Activated CD4-positive, alpha-beta memory T cell treated with anti-CD3 and anti-CD28 coated beads for 36 hours (primary cell): ENCODE data around the gene OR6A2. TPM values are rescaled to one million over a fixed set of nuclear protein-coding genes. Genes with fewer than 3 reads are reported as not detected.
"Not testable (repeated sequence)": the region's sequence is repeated elsewhere in the genome, so short reads cannot be mapped to it uniquely, and the experiment has no call there.

Experiments used
- CTCF ChIA-PET: fragments of 350-600 bp; sonication (Branson Sonifier 250); formaldehyde crosslinking; loops from one replicate; lab custom pipeline; 2021; ENCODE audit warnings: antibody characterized with exemption, inconsistent platforms; lab: Charles Lee
- POLR2A ChIA-PET: fragments of 350-600 bp; sonication (Branson Sonifier 250); formaldehyde crosslinking; loops from one replicate; lab custom pipeline; 2021; ENCODE audit warnings: antibody characterized with exemption; lab: Charles Lee
- DNase-seq: peaks from one replicate; pipeline ENCODE4 v3.0.0-alpha.2; 2020
- H3K27ac Mint-ChIP-seq: one replicate; pipeline ENCODE4 v1.8.0; 2021; ENCODE audit warnings: mixed read lengths
- H3K27me3 Mint-ChIP-seq: one replicate; pipeline ENCODE4 v1.8.0; 2021; ENCODE audit warnings: mixed read lengths
- H3K36me3 Mint-ChIP-seq: one replicate; pipeline ENCODE4 v1.8.0; 2021; ENCODE audit warnings: mixed read lengths
- H3K4me1 Mint-ChIP-seq: one replicate; pipeline ENCODE4 v1.8.0; 2021; ENCODE audit warnings: low read depth, mixed read lengths
- H3K4me3 Mint-ChIP-seq: one replicate; pipeline ENCODE4 v1.8.0; 2021; ENCODE audit warnings: mild to moderate bottlenecking, mixed read lengths
- H3K9me3 Mint-ChIP-seq: one replicate; pipeline ENCODE4 v1.8.0; 2021; ENCODE audit warnings: mixed read lengths
- intact Hi-C: fragments of 100-400 bp; cut with micrococcal nuclease; formaldehyde crosslinking; loops from one replicate; pipeline ENCODE4 v1.15.1; 2023
- total RNA-seq, 2 experiments: library from RNA; stranded (reverse); gene quantifications; one replicate each; pipeline ENCODE4 v1.2.3, GENCODE V29; 2021

Gene OR6A2
- total RNA-seq, 2 experiments from 2014 or later = not detected

- ChIA-PET CTCF (no interaction called here), POLR2A (no interaction called here)
- no peaks in the 10 kb centered on the region for H3K36me3 Mint-ChIP-seq
- no peak for DNase-seq
- H3K4me3 Mint-ChIP-seq = no peak overlapping the region
- no peak overlapping the region for H3K27ac Mint-ChIP-seq
- intact Hi-C loops = loop anchor here (2.0 kb wide), 1 partner anchor 881 kb away; no protein-coding TSS in a partner anchor
- no peaks in the 10 kb centered on the region for H3K9me3 Mint-ChIP-seq
- H3K4me1 Mint-ChIP-seq = no peaks in the 10 kb centered on the region
- peaks cover 22% of the 10 kb centered on the region for H3K27me3 Mint-ChIP-seq
Measured at GRCh38 chr11:6813656-6814055, 14.2 kb upstream of the OR6A2 start.

GRCh38 chr11:6812390-6813005 lies 13.0 kb upstream of the OR6A2 start:
- Mint-ChIP-seq H3K36me3 (no peaks in the 10 kb centered on the region), H3K27me3 (peaks cover 25% of the 10 kb centered on the region), H3K4me1 (no peaks in the 10 kb centered on the region), H3K4me3 (no peak overlapping the region), H3K27ac (no peak overlapping the region), H3K9me3 (no peaks in the 10 kb centered on the region)
- intact Hi-C loops = loop anchor here (1.0 to 2.0 kb wide), 2 partner anchors 630 to 882 kb away; no protein-coding TSS in a partner anchor
- peak; percentile 31 for DNase-seq
- ChIA-PET POLR2A (no interaction called here), CTCF (interaction anchor here (0.6 to 2.1 kb wide), 51 partner anchors 9 to 853 kb away, joined by 3 to 27 read pairs (median 4); partner anchors contain the start of genes APBB1, OR6A2 and ZNF215)

- H3K27ac Mint-ChIP-seq, H3K27me3 Mint-ChIP-seq, DNase-seq, intact Hi-C loops, H3K4me1 Mint-ChIP-seq, POLR2A ChIA-PET, H3K36me3 Mint-ChIP-seq, H3K9me3 Mint-ChIP-seq, H3K4me3 Mint-ChIP-seq: not testable (repeated sequence)
- CTCF ChIA-PET = interaction anchor here (0.6 kb wide), 1 partner anchor 11 kb away, joined by 4 read pairs; no protein-coding TSS in a partner anchor
Measured at GRCh38 chr11:6801075-6801474, 1.6 kb upstream of the OR6A2 start.

GRCh38 chr11:6794639-6795038 lies 4.8 kb downstream of the OR6A2 start:
- Mint-ChIP-seq H3K36me3 (no peaks in the 10 kb centered on the region), H3K4me1 (peaks cover 3% of the 10 kb centered on the region), H3K27ac (no peak overlapping the region), H3K9me3 (no peaks in the 10 kb centered on the region), H3K4me3 (no peak overlapping the region), H3K27me3 (peaks cover 2% of the 10 kb centered on the region)
- POLR2A ChIA-PET = no interaction called here
- CTCF ChIA-PET = interaction anchor here (1.9 kb wide), 1 partner anchor 18 kb away, joined by 7 read pairs; no protein-coding TSS in a partner anchor
- DNase-seq = no peak
- intact Hi-C loops = no loop called here

GRCh38 chr11:6790546-6790945 lies 8.9 kb downstream of the OR6A2 start:
- ChIA-PET CTCF (interaction anchor here (1.4 kb wide), 1 partner anchor 22 kb away, joined by 4 read pairs; no protein-coding TSS in a partner anchor), POLR2A (no interaction called here)
- Mint-ChIP-seq H3K4me1 (no peaks in the 10 kb centered on the region), H3K4me3 (no peak overlapping the region), H3K27me3 (peaks cover 13% of the 10 kb centered on the region), H3K9me3 (no peaks in the 10 kb centered on the region), H3K27ac (no peak overlapping the region), H3K36me3 (no peaks in the 10 kb centered on the region)
- no peak for DNase-seq
- intact Hi-C loops = no loop called here

- H3K27me3 Mint-ChIP-seq = peaks cover 4% of the 10 kb centered on the region
- no peaks in the 10 kb centered on the region for H3K9me3 Mint-ChIP-seq
- H3K27ac Mint-ChIP-seq = no peak within 1 kb of the TSS
- H3K4me3 Mint-ChIP-seq = no peak within 1 kb of the TSS
- H3K4me1 Mint-ChIP-seq = no peaks in the 10 kb centered on the region
- DNase-seq = no peak
- ChIA-PET CTCF (no interaction called here), POLR2A (no interaction called here)
- intact Hi-C loops = no loop called here
- H3K36me3 Mint-ChIP-seq = no peaks in the 10 kb centered on the region
Measured at GRCh38 chr11:6782720-6783119, 16.8 kb downstream of the OR6A2 start, which contains the start of gene OR2AG1. Gene OR2AG1, plus strand, starts transcription at chr11:6783020. Its CDS starts 2,018 bp downstream, at chr11:6785038.

GRCh38 chr11:6780829-6781228 lies 18.7 kb downstream of the OR6A2 start:
- ChIA-PET CTCF (no interaction called here), POLR2A (no interaction called here)
- no peak overlapping the region for H3K27ac Mint-ChIP-seq
- no peaks in the 10 kb centered on the region for H3K4me1 Mint-ChIP-seq
- no peak overlapping the region for H3K4me3 Mint-ChIP-seq
- no peak for DNase-seq
- intact Hi-C loops = no loop called here
- no peaks in the 10 kb centered on the region for H3K9me3 Mint-ChIP-seq
- peaks cover 3% of the 10 kb centered on the region for H3K27me3 Mint-ChIP-seq
- H3K36me3 Mint-ChIP-seq = no peaks in the 10 kb centered on the region

GRCh38 chr11:6778518-6778917 lies 21.0 kb downstream of the OR6A2 start:
- no peaks in the 10 kb centered on the region for H3K9me3 Mint-ChIP-seq
- no peak overlapping the region for H3K4me3 Mint-ChIP-seq
- H3K36me3 Mint-ChIP-seq = no peaks in the 10 kb centered on the region
- intact Hi-C loops = no loop called here
- no peaks in the 10 kb centered on the region for H3K4me1 Mint-ChIP-seq
- CTCF ChIA-PET = interaction anchor here (0.7 to 1.5 kb wide), 4 partner anchors 21 to 399 kb away, joined by 3 to 6 read pairs (median 4); no protein-coding TSS in a partner anchor
- DNase-seq = no peak
- POLR2A ChIA-PET = no interaction called here
- H3K27me3 Mint-ChIP-seq = no peaks in the 10 kb centered on the region
- no peak overlapping the region for H3K27ac Mint-ChIP-seq

- DNase-seq = no peak
- no peak within 1 kb of the TSS for H3K27ac Mint-ChIP-seq
- no peaks in the 10 kb centered on the region for H3K27me3 Mint-ChIP-seq
- no peaks in the 10 kb centered on the region for H3K4me1 Mint-ChIP-seq
- no peaks in the 10 kb centered on the region for H3K9me3 Mint-ChIP-seq
- CTCF ChIA-PET = interaction anchor here (0.9 kb wide), 1 partner anchor 17 kb away, joined by 4 read pairs; no protein-coding TSS in a partner anchor
- intact Hi-C loops = no loop called here
- H3K36me3 Mint-ChIP-seq = no peaks in the 10 kb centered on the region
- POLR2A ChIA-PET = no interaction called here
- H3K4me3 Mint-ChIP-seq = no peak within 1 kb of the TSS
Measured at GRCh38 chr11:6771926-6772893, 27.3 kb downstream of the OR6A2 start, which contains the start of gene OR2AG2. Gene OR2AG2, minus strand, starts transcription at chr11:6771976. Its CDS starts 3,019 bp downstream, at chr11:6768957.

- Mint-ChIP-seq H3K36me3 (no peaks in the 10 kb centered on the region), H3K4me1 (peaks cover 6% of the 10 kb centered on the region), H3K27me3 (peaks cover 1% of the 10 kb centered on the region), H3K4me3 (no peak overlapping the region), H3K27ac (no peak overlapping the region), H3K9me3 (no peaks in the 10 kb centered on the region)
- intact Hi-C loops = loop anchor here (1.0 to 2.0 kb wide), 6 partner anchors 19 to 379 kb away; no protein-coding TSS in a partner anchor
- peak; percentile 74 for DNase-seq
- ChIA-PET CTCF (interaction anchor here (0.6 to 15.5 kb wide), 31 partner anchors 13 to 636 kb away, joined by 3 to 527 read pairs (median 4); partner anchors contain the start of genes MRPL17 and TPP1), POLR2A (no interaction called here)
Measured at GRCh38 chr11:6757373-6757967, 42.0 kb downstream of the OR6A2 start.

GRCh38 chr11:6755953-6756347 lies 43.5 kb downstream of the OR6A2 start:
- no peaks in the 10 kb centered on the region for H3K27me3 Mint-ChIP-seq
- no peak for DNase-seq
- H3K36me3 Mint-ChIP-seq = no peaks in the 10 kb centered on the region
- POLR2A ChIA-PET = interaction anchor here (1.8 kb wide), 1 partner anchor 9 kb away, joined by 10 read pairs; no protein-coding TSS in a partner anchor
- CTCF ChIA-PET = interaction anchor here (0.5 to 15.5 kb wide), 23 partner anchors 9 to 377 kb away, joined by 3 to 527 read pairs (median 6); partner anchors contain the start of genes TAF10 and TPP1
- H3K4me3 Mint-ChIP-seq = no peak overlapping the region
- peaks cover 6% of the 10 kb centered on the region for H3K4me1 Mint-ChIP-seq
- no peaks in the 10 kb centered on the region for H3K9me3 Mint-ChIP-seq
- intact Hi-C loops = loop anchor here (2.0 kb wide), 2 partner anchors 53 to 377 kb away; no protein-coding TSS in a partner anchor
- H3K27ac Mint-ChIP-seq = no peak overlapping the region
